Measurements from ENCODE around the gene SPC24.

Gene SPC24

GRCh38 chr19:11111117-11111770 is 44.3 kb downstream of the SPC24 start:
- Histone ChIP-seq H3F3A (ENCODE audit: insufficient read depth, low read length) (no peaks in the 10 kb centered on the region), H3K9me3 (ENCODE audit: low read length) (no peaks in the 10 kb centered on the region), H2AFZ (ENCODE audit: low read length) (no peak overlapping the region), H3K27me3 (ENCODE audit: insufficient read depth, low read length) (no peaks in the 10 kb centered on the region), H4K20me1 (ENCODE audit: insufficient read depth, low read length) (no peaks in the 10 kb centered on the region), H3K4me1 (ENCODE audit: insufficient read depth, low read length, severe bottlenecking) (no peaks in the 10 kb centered on the region), H3K9ac (ENCODE audit: low read length) (no peak overlapping the region), H3K27ac (ENCODE audit: low read depth, low read length, poor library complexity, severe bottlenecking) (no peak overlapping the region), H3K36me3 (ENCODE audit: insufficient read depth, low read length) (peaks cover 98% of the 10 kb centered on the region), H3K79me2 (ENCODE audit: insufficient read depth, low read length) (no peaks in the 10 kb centered on the region), H3K4me3 (ENCODE audit: low read depth, low read length, poor library complexity, severe bottlenecking) (no peak overlapping the region), H3K4me2 (ENCODE audit: low read length) (no peak overlapping the region), H3K9me2 (ENCODE audit: low read depth, low read length) (no peaks in the 10 kb centered on the region)
- TF ChIP-seq CTCF (IDR thresholded peaks at IDR 0.05; ENCODE audit: low read length) = no peak
- TF ChIP-seq EZH2 (IDR thresholded peaks at IDR 0.05; ENCODE audit: borderline replicate concordance, low read length) = no peak

- TF ChIP-seq CTCF (IDR thresholded peaks at IDR 0.05; ENCODE audit: low read length) (no peak), EZH2 (IDR thresholded peaks at IDR 0.05; ENCODE audit: borderline replicate concordance, low read length) (no peak)
- Histone ChIP-seq H3K79me2 (ENCODE audit: insufficient read depth, low read length) (no peaks in the 10 kb centered on the region), H4K20me1 (ENCODE audit: insufficient read depth, low read length) (no peaks in the 10 kb centered on the region), H3K27ac (ENCODE audit: low read depth, low read length, poor library complexity, severe bottlenecking) (no peak overlapping the region), H3K36me3 (ENCODE audit: insufficient read depth, low read length) (peaks cover 98% of the 10 kb centered on the region), H2AFZ (ENCODE audit: low read length) (no peak overlapping the region), H3K4me2 (ENCODE audit: low read length) (no peak overlapping the region), H3K27me3 (ENCODE audit: insufficient read depth, low read length) (no peaks in the 10 kb centered on the region), H3K4me1 (ENCODE audit: insufficient read depth, low read length, severe bottlenecking) (no peaks in the 10 kb centered on the region), H3K9me3 (ENCODE audit: low read length) (no peaks in the 10 kb centered on the region), H3K9me2 (ENCODE audit: low read depth, low read length) (no peaks in the 10 kb centered on the region), H3K4me3 (ENCODE audit: low read depth, low read length, poor library complexity, severe bottlenecking) (no peak overlapping the region), H3F3A (ENCODE audit: insufficient read depth, low read length) (no peaks in the 10 kb centered on the region), H3K9ac (ENCODE audit: low read length) (no peak overlapping the region)
These were observed 46.8 kb downstream of the SPC24 start for GRCh38 chr19:11108746-11109145.

- Histone ChIP-seq H3K36me3 (ENCODE audit: insufficient read depth, low read length) (peaks cover 98% of the 10 kb centered on the region), H3K4me3 (ENCODE audit: low read depth, low read length, poor library complexity, severe bottlenecking) (no peak overlapping the region), H3F3A (ENCODE audit: insufficient read depth, low read length) (no peaks in the 10 kb centered on the region), H3K9me2 (ENCODE audit: low read depth, low read length) (no peaks in the 10 kb centered on the region), H3K27ac (ENCODE audit: low read depth, low read length, poor library complexity, severe bottlenecking) (no peak overlapping the region), H3K9ac (ENCODE audit: low read length) (no peak overlapping the region), H3K27me3 (ENCODE audit: insufficient read depth, low read length) (no peaks in the 10 kb centered on the region), H3K9me3 (ENCODE audit: low read length) (no peaks in the 10 kb centered on the region), H2AFZ (ENCODE audit: low read length) (no peak overlapping the region), H3K4me2 (ENCODE audit: low read length) (no peak overlapping the region), H3K79me2 (ENCODE audit: insufficient read depth, low read length) (no peaks in the 10 kb centered on the region), H3K4me1 (ENCODE audit: insufficient read depth, low read length, severe bottlenecking) (no peaks in the 10 kb centered on the region), H4K20me1 (ENCODE audit: insufficient read depth, low read length) (no peaks in the 10 kb centered on the region)
- no peak for TF ChIP-seq CTCF (IDR thresholded peaks at IDR 0.05; ENCODE audit: low read length)
- no peak for TF ChIP-seq EZH2 (IDR thresholded peaks at IDR 0.05; ENCODE audit: borderline replicate concordance, low read length)
These were observed 49.1 kb downstream of the SPC24 start for GRCh38 chr19:11106477-11106876.
